ENCODE measurements around the gene NKAIN1.
"Not testable (repeated sequence)": the region's sequence is repeated elsewhere in the genome, so short reads cannot be mapped to it uniquely, and the experiment has no call there.

Gene NKAIN1

GRCh38 chr1:31191281-31191680 lies 48.4 kb downstream of the NKAIN1 start:
- no peak for DNase-seq

DNA sequence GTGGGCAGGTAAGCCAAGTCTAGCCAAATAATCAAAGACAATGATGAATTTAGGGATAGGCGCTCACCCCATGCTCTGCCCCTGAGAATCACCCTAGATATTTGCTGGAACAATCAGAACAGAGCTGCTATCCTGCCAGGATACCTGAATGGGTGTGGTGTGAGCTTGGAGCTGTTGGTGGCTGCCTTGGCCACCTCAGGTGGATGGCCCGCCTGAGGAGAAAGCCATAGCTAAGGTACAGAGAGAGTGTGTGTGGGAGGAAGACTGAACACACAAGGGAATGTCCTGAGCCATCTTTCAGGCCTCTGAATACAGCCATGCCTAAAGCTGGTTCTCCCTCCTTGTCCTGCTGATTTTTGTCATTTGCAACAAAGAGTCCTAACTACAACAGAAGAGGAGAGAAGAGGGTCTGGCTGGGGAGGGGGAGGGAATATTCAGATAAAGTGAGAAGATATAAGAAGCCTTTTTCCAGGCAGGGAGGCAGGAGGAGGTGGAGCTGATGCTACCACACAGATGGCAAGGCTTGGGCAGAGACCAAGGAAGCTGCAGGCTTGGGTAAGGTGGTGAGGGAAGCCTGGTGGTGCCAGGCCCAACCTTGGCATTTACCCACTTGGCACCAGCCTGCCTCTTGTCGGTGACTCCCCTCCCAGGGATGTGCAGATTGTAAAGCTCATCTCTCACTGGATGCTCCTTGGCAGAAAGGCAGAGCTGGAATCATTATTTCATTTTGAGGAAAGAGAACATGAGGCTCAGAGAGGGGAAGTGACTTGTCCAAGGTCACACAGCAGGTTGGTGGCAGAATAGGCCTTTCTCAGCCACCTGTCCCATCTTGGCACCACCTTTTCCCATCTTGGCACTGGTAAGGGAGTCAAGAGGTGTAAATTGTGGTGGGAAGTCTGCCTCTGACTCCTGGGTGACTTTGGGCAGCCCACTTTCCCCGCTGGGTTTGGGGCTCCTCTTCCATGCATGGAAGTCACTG lies 49.7 kb downstream of the NKAIN1 start:
- no peak for DNase-seq

- no peak for DNase-seq
Measured at GRCh38 chr1:31183927-31184554, 55.6 kb downstream of the NKAIN1 start.

GRCh38 chr1:31183126-31183525 lies 56.6 kb downstream of the NKAIN1 start:
- DNase-seq = no peak

- peak; percentile 82 for DNase-seq
Measured at GRCh38 chr1:31182352-31182751, 57.3 kb downstream of the NKAIN1 start.

DNA sequence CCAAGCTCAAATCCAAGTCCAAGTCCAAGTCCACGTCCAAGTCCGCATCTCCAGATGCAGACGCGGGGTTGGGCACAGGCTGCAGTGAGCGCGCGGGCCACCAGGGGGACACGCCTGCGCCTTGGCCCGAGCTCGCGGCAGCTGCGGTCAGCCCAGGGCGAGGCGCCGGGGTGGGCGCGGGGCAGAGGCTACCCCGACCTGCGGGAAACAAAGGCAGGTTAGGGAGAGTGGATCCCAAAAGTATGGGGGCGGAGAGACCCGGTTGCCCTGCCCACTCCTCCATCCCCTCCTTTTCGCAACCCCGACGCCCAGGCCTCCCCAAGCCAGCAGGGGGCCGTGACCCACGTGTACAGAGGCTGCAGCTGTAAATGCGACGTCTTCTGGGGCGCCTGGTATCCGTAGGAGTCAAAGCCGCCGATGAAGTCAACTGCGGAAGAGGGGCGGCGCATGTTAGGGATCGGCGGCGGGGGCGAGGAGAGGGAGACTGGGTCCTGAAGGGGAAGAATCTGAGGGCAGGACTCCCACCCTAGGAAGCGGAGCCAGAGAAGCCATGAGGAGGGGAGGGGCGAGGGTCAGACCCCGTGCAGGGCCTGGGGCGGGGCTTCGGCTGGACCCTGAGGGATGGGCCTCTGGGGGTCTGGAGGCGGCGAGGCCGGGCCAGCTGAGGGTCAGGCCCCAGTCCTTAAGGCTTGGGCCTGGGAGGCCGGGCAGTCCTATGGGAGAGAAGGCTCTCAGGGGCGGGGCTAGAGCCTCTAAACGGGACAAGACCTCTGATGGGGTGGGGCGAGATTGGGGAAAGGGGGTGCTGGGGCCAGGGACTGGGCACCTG lies 58.0 kb downstream of the NKAIN1 start:
- DNase-seq = no peak

DNA sequence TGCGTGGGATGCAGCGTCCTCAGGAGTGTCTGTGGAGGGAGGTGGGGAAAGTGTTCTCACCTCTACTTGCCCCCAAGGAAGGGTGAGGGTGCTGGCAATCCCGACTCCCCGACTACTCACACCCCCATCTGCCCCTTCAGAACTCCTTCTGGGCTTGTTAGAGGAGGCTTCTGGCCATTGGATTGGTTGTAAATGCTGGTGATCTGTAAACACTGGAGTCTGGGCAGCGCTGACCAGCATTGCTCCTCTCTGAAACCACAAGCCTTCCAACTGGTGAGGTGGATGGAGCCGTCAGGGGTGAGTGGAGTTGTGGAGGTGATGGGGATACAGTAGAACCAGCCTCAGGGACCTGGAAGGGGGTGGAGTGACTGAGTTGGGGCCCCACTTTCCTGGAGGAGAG lies 59.3 kb downstream of the NKAIN1 start:
- no peak for DNase-seq

- DNase-seq = not testable (repeated sequence)
Measured at GRCh38 chr1:31176291-31176690, 63.4 kb downstream of the NKAIN1 start.

- no peak for DNase-seq
Measured at GRCh38 chr1:31170486-31170735, 69.3 kb downstream of the NKAIN1 start.

- no peak for DNase-seq
Measured at GRCh38 chr1:31166462-31166861, 73.2 kb downstream of the NKAIN1 start.

- no peak for DNase-seq
Measured at GRCh38 chr1:31164291-31164690, 75.4 kb downstream of the NKAIN1 start.

- no peak for DNase-seq
Measured at GRCh38 chr1:31163866-31164265, 75.8 kb downstream of the NKAIN1 start.

GRCh38 chr1:31161571-31161970 lies 78.1 kb downstream of the NKAIN1 start:
- no peak for DNase-seq

GRCh38 chr1:31159869-31160611 lies 79.6 kb downstream of the NKAIN1 start:
- DNase-seq = no peak

DNA sequence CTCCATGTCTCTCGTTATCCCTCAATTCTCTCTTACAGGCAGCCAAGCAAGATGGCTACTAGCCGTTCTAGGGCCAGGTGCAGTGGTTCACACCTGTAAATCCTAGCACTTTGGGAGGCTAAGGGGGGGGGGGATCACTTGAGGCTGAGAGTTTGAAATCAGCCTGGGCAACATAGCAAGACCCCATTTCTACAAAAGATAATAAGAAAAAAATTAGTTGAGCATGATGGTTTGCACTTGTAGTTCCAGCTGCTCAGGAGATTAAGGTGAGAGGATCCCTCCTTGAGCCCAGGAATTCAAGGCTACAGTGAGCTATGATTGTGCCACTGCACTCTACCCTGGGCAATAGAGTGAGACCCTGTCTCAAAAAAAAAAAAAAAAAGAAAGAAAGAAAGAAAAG lies 80.4 kb downstream of the NKAIN1 start:
- no peak for DNase-seq

DNA sequence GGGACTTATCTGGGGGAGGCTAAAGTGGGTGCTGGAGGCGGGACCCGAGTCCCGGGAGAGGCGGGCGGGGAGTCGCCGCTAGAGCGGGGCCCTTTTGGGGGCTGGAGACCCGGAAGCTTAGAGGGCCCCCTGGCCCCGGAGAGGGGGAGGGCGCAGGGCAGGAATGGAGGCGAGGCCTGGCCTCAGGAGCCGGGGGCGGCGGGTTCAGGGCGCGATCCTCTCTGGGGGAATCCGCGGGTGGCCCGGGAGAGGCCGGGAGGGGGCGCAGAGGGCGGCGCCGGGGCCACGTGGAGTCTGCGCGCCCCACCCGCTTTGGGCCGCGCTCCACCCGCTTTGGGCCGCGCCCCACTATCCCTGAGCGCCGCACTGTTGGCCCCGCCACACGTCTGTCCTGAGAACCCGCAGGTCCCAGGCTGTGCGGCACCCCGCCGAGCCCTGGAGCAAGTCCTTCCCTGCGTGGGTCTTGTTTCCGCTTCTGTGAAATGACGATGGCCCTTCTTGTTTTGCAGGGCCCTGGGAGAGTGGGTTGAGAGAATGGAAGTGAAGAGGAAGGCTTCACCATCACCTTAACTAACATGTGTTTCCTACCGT lies 84.4 kb downstream of the NKAIN1 start:
- no peak for DNase-seq

- DNase-seq = peak; percentile 49
Measured at GRCh38 chr1:31154632-31155215, 85.0 kb downstream of the NKAIN1 start.

- no peak for DNase-seq
Measured at GRCh38 chr1:31154000-31154631, 85.6 kb downstream of the NKAIN1 start.

DNA sequence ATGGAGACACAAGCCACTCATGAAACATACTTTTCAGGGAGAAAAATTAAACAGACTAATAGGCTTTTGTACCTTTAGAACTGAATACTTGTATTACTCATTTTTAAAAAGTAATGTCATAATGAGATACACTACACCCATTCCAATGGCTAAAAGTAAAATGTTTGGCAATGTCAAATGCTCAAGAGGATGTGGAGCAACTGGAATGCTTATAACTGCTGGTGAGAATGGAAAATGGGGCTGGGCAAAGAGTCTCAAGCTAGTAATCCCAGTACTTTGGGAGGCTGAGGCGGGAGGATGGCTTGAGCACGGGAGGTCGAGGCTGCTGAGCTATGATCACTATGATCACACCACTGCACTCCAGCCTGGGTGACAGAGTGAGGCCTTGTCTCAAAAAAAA lies 86.3 kb downstream of the NKAIN1 start:
- no peak for DNase-seq

- peak; percentile 33 for DNase-seq
Measured at GRCh38 chr1:31152181-31152795, 87.4 kb downstream of the NKAIN1 start.

DNA sequence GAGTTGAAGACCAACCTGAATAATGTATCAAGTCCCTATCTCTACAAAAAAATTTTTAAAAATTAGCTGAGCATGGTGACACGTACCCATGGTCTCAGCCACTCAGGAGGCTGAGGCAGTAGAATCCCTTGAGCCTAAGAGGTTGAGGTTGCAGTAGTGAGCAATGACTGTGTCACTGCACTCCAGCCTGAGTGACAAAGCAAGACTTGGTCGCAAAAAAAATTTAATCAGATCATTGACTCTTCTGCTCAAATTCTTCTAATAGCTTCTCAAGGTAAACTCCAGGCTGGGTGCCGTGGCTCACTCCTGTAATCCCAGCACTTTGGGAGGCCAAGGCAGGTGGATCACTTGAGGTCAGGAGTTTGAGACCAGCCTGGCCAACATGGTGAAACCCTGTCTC lies 88.3 kb downstream of the NKAIN1 start:
- no peak for DNase-seq

Measured in amniotic stem cell (primary cell).